Upper lobe of right lung (tissue), 1 donor: ENCODE data around the gene ZNF646. TPM values are rescaled to one million over a fixed set of nuclear protein-coding genes. Genes with fewer than 3 reads are reported as not detected.

Experiments used
- ATAC-seq: fragments of 200-7000 bp; cut with Tn5 transposase; one replicate; pipeline ENCODE4 v1.9.1; 2020; ENCODE audit warnings: mild to moderate bottlenecking, moderate library complexity
- DNase-seq: peaks from one replicate; pipeline ENCODE4 v3.0.0-alpha.2; 2020
- H3K27ac ChIP-seq: fragments of 200-600 bp; one replicate; pipeline ENCODE4 v1.8.0; 2022
- H3K27me3 ChIP-seq: fragments of 200-600 bp; one replicate; pipeline ENCODE4 v1.8.0; 2022; ENCODE audit warnings: mild to moderate bottlenecking
- H3K36me3 ChIP-seq: fragments of 200-600 bp; one replicate; pipeline ENCODE4 v1.8.0; 2022
- H3K4me1 ChIP-seq: fragments of 200-600 bp; one replicate; pipeline ENCODE4 v1.8.0; 2022
- H3K4me3 ChIP-seq: fragments of 200-600 bp; one replicate; pipeline ENCODE4 v1.8.0; 2022; ENCODE audit warnings: mild to moderate bottlenecking
- H3K9me3 ChIP-seq: fragments of 200-600 bp; one replicate; pipeline ENCODE4 v1.8.0; 2022
- CTCF ChIP-seq: fragments of 200-600 bp; IDR thresholded peaks from one replicate; pipeline ENCODE4 v1.8.0; 2022; ENCODE audit warnings: antibody characterized with exemption
- intact Hi-C: fragments of 100-400 bp; cut with DNase I; formaldehyde crosslinking; loops from one replicate; pipeline ENCODE4 v1.11.0; 2022
- total RNA-seq: library from RNA; stranded (reverse); fragmentation: NEBNext Ultra II Directional; extraction: Animal tissue kit (Norgen Biotek cat#: 25700); gene quantifications from one replicate; pipeline ENCODE4 v1.2.1, GENCODE V29; 2021
- donor health status: DM: no; HTN: yes; CAD: no; lungs with severe emphysema.

Gene ZNF646
- total RNA-seq, 1 donor from 2014 or later: 20.6 TPM

- H3K36me3 ChIP-seq: peaks cover 51% of the 10 kb centered on the region
- intact Hi-C loops: no loop called here
- no peaks in the 10 kb centered on the region for H3K9me3 ChIP-seq
- no peak overlapping the region for H3K4me3 ChIP-seq
- DNase-seq: no peak
- TF ChIP-seq CTCF: no peak
- no peak for ATAC-seq
- H3K27me3 ChIP-seq: no peaks in the 10 kb centered on the region
- no peak overlapping the region for H3K27ac ChIP-seq
- peaks cover 22% of the 10 kb centered on the region for H3K4me1 ChIP-seq
These were observed 2.1 kb downstream of the ZNF646 start for GRCh38 chr16:31076319-31076718.

- H3K4me1 ChIP-seq: peaks cover 15% of the 10 kb centered on the region
- TF ChIP-seq CTCF: no peak
- no peaks in the 10 kb centered on the region for H3K27me3 ChIP-seq
- H3K9me3 ChIP-seq: no peaks in the 10 kb centered on the region
- ATAC-seq (no peak), DNase-seq (no peak)
- peaks cover 52% of the 10 kb centered on the region for H3K36me3 ChIP-seq
- intact Hi-C loops: no loop called here
- H3K4me3 ChIP-seq: no peak overlapping the region
- H3K27ac ChIP-seq: no peak overlapping the region
These were observed 2.8 kb downstream of the ZNF646 start for GRCh38 chr16:31077024-31077423.

- H3K27ac ChIP-seq: no peak overlapping the region
- no peak overlapping the region for H3K4me3 ChIP-seq
- peaks cover 9% of the 10 kb centered on the region for H3K4me1 ChIP-seq
- H3K9me3 ChIP-seq: no peaks in the 10 kb centered on the region
- DNase-seq: no peak
- peaks cover 59% of the 10 kb centered on the region for H3K36me3 ChIP-seq
- no peak for TF ChIP-seq CTCF
- no peaks in the 10 kb centered on the region for H3K27me3 ChIP-seq
- intact Hi-C loops: no loop called here
- ATAC-seq: no peak
These were observed 3.6 kb downstream of the ZNF646 start for GRCh38 chr16:31077592-31078396.

DNA sequence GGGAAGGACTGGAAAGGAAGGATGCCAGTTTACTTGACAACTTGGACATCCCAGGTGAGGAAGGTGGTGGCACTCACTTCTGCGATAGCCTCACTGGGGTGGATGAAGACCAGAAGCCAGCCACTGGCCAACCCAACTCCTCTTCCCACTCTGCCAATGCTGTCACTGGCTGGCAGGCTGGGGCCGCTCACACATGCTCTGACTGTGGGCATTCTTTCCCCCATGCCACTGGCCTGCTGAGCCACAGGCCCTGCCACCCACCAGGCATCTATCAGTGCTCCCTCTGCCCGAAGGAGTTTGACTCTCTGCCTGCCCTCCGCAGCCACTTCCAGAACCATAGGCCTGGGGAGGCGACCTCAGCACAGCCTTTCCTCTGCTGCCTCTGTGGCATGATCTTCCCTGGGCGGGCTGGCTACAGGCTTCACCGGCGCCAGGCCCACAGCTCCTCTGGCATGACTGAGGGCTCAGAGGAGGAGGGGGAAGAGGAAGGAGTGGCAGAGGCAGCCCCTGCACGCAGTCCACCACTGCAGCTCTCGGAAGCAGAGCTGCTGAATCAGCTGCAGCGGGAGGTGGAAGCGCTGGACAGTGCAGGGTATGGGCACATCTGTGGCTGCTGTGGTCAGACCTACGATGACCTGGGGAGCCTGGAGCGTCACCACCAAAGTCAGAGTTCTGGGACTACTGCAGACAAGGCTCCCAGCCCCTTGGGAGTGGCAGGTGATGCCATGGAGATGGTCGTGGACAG, 4.5 kb downstream of the ZNF646 start:
- no peak overlapping the region for H3K4me3 ChIP-seq
- H3K27ac ChIP-seq: no peak overlapping the region
- ATAC-seq: no peak
- no peak for TF ChIP-seq CTCF
- no peaks in the 10 kb centered on the region for H3K27me3 ChIP-seq
- peaks cover 69% of the 10 kb centered on the region for H3K36me3 ChIP-seq
- H3K9me3 ChIP-seq: no peaks in the 10 kb centered on the region
- no peak for DNase-seq
- peaks cover 9% of the 10 kb centered on the region for H3K4me1 ChIP-seq
- intact Hi-C loops: no loop called here

DNA sequence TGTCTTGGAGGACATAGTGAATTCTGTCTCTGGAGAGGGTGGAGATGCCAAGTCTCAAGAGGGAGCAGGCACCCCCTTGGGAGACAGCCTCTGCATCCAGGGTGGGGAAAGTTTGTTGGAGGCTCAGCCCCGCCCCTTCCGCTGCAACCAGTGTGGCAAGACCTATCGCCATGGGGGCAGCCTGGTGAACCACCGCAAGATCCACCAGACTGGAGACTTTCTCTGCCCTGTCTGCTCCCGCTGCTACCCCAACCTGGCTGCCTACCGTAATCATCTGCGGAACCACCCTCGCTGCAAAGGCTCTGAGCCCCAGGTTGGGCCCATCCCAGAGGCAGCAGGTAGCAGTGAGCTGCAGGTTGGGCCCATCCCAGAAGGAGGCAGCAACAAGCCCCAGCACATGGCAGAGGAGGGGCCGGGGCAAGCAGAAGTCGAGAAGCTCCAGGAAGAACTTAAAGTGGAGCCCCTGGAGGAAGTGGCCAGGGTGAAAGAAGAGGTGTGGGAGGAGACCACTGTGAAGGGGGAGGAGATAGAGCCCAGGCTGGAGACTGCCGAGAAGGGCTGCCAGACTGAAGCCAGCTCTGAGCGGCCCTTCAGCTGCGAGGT, 5.2 kb downstream of the ZNF646 start:
- ATAC-seq (no peak), DNase-seq (no peak)
- Histone ChIP-seq H3K4me1 (peaks cover 9% of the 10 kb centered on the region), H3K27me3 (no peaks in the 10 kb centered on the region), H3K9me3 (no peaks in the 10 kb centered on the region), H3K27ac (no peak overlapping the region), H3K36me3 (peaks cover 73% of the 10 kb centered on the region), H3K4me3 (no peak overlapping the region)
- intact Hi-C loops: no loop called here
- no peak for TF ChIP-seq CTCF
